ENCODE measurements around the gene CCDC149.

The CCDC149 gene

GRCh38 chr4:24771241-24771640 is 141.6 kb downstream of the CCDC149 start:
- no peak for DNase-seq

DNA sequence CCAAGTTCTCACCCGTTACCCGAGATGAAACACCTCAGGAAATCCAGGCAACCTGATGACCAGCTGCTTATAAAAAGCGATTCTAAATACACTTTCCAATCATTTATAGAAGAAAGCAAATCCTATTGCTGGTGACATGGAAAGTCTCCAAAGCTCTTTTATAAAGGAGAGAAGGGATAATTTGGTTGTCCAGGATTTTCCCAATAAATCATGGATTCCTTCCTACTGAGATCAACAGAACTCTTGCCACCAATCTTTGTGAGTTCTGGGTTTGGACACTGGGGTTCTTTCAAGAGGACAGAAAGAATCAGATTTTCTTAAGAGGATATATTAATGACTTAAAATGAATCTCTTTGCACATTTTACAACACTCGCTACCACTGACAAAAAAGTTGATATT is 142.2 kb downstream of the CCDC149 start:
- no peak for DNase-seq

GRCh38 chr4:24770032-24770584 is 142.7 kb downstream of the CCDC149 start:
- DNase-seq, result no peak

- no peak for DNase-seq
Measured at GRCh38 chr4:24769571-24769970, 143.3 kb downstream of the CCDC149 start.

- no peak for DNase-seq
Measured at GRCh38 chr4:24768604-24769003, 144.2 kb downstream of the CCDC149 start.

- DNase-seq, result no peak
Measured at GRCh38 chr4:24768006-24768405, 144.8 kb downstream of the CCDC149 start.

DNA sequence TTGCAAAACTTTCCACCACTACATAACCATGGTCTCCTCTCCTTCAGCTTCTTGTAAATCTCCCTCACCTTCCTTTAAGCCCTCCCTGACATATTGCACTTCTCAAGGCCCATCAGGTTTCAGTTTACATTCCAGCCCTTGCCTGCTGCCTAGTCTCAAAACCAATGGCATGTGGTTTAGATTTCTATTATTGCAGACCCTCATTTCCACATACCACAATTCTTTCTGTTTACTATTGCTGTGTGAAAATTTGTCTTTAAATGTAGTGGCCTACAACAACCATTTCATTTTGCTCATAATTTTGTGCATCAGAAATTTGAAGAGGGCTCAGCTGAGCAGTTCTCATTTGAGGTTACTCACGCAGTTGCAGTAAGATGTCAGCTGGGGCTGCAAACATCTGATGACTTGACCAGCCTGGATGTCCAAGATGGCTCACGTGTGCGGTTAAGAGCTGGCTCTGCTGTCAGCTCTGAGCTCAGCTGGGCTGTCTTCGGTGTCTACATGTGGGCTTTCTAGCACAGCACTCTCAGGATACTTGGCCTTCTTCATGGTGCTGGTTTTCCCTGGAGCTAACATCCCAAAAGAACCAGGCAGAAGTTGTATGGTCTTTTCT is 147.4 kb downstream of the CCDC149 start:
- no peak for DNase-seq

DNA sequence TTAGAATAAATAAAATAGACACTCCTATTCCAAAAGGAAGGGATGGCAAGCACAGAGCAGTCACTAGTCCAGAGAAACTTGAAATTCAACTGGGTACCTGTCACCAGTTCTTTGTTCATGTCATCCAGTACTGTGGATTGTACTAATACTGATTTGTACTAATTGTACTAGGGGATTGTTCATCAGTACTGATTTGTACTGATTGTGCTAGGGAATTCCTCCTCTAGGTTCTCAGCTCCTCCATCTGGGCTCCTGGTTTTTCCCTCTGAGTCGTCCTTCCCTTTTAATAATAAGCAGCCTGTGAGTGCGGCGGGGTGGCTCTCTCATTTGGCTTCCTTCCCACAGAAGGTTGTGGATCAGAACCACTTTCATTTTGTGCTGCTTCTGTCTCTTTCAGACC is 148.5 kb downstream of the CCDC149 start:
- no peak for DNase-seq

GRCh38 chr4:24763631-24764297 is 149.1 kb downstream of the CCDC149 start:
- no peak for DNase-seq

Data from NCI-H1436 treated with DMSO at 0.1 percent for 48 hours (cell line).